Chondrocyte (in vitro differentiated cells): Measurements from ENCODE around the gene RREB1. TPM values are rescaled to one million over a fixed set of nuclear protein-coding genes. Genes with fewer than 3 reads are reported as not detected.

Source experiments
- DNase-seq: peaks from one replicate; pipeline ENCODE4 v3.0.0; 2021; ENCODE audit warnings: mixed read lengths, low spot score
- H3K27ac Mint-ChIP-seq: one replicate; pipeline ENCODE4 v1.8.0; 2021; ENCODE audit warnings: mild to moderate bottlenecking, moderate library complexity, mixed read lengths; ENCODE audit not compliant: unreplicated experiment
- H3K27me3 Mint-ChIP-seq: 2 replicates; pipeline ENCODE4 v1.8.0; 2021; ENCODE audit warnings: low read depth, mixed read lengths
- H3K36me3 Mint-ChIP-seq: 2 replicates; pipeline ENCODE4 v1.8.0; 2021; ENCODE audit warnings: low read depth, mixed read lengths
- H3K4me1 Mint-ChIP-seq: 2 replicates; pipeline ENCODE4 v1.8.0; 2021; ENCODE audit warnings: low read depth, mild to moderate bottlenecking, mixed read lengths
- H3K4me3 Mint-ChIP-seq: one replicate; pipeline ENCODE4 v1.8.0; 2021; ENCODE audit warnings: mild to moderate bottlenecking, moderate library complexity, mixed read lengths; ENCODE audit not compliant: unreplicated experiment
- H3K9me3 Mint-ChIP-seq: 2 replicates; pipeline ENCODE4 v1.8.0; 2021; ENCODE audit warnings: low read depth, mixed read lengths
- total RNA-seq: library from RNA; stranded (reverse); gene quantifications from 3 replicates; pipeline ENCODE4 v1.2.1, GENCODE V29; 2021
- TF ChIP-seq, protein P1 (sequence below): fragments of 200-600 bp; sonication (generic); IDR thresholded peaks from 2 replicates; pipeline ENCODE4 v1.5.0; 2021; ENCODE audit warnings: antibody characterized with exemption, mild to moderate bottlenecking, moderate library complexity

Gene RREB1
- total RNA-seq, 1 donor from 2014 or later: 28.4 TPM

DNA sequence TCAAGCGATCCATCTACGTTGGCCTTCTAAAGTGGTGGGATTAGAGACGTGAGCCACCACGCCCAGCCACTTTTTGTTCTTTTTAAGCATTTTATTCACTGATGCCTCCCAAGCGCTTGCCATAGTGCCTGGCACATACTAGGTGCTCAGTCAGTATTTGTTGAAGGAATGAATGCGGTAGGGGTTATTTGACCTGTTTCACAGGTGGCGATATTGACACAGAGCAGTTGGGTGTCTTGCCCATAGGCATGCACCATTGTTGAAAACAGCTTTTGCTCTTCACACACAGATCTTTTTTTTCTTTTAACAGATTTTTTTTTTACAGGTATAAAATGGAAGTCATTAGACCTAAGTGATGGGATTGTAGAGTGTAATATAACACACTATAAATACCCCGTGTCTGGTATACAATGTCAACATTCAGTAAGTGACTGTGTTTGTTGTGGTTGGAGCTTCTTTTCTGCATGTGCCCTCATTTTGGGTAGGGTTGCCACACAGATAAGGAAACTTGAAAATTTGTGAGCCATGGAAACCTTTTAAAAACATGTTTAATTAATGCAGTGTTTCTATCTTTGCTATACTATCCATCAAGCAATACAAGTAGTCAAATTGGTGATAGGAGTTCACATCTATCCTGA lies 24.8 kb downstream of the RREB1 start:
- peaks cover 19% of the 10 kb centered on the region for H3K4me1 Mint-ChIP-seq
- H3K27me3 Mint-ChIP-seq: no peaks in the 10 kb centered on the region
- no peak overlapping the region for H3K27ac Mint-ChIP-seq
- no peak for DNase-seq
- no peak overlapping the region for H3K4me3 Mint-ChIP-seq
- H3K9me3 Mint-ChIP-seq: no peaks in the 10 kb centered on the region
- H3K36me3 Mint-ChIP-seq: peaks cover 2% of the 10 kb centered on the region
- TF ChIP-seq, protein P1, sequence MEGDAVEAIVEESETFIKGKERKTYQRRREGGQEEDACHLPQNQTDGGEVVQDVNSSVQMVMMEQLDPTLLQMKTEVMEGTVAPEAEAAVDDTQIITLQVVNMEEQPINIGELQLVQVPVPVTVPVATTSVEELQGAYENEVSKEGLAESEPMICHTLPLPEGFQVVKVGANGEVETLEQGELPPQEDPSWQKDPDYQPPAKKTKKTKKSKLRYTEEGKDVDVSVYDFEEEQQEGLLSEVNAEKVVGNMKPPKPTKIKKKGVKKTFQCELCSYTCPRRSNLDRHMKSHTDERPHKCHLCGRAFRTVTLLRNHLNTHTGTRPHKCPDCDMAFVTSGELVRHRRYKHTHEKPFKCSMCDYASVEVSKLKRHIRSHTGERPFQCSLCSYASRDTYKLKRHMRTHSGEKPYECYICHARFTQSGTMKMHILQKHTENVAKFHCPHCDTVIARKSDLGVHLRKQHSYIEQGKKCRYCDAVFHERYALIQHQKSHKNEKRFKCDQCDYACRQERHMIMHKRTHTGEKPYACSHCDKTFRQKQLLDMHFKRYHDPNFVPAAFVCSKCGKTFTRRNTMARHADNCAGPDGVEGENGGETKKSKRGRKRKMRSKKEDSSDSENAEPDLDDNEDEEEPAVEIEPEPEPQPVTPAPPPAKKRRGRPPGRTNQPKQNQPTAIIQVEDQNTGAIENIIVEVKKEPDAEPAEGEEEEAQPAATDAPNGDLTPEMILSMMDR: no peak

DNA sequence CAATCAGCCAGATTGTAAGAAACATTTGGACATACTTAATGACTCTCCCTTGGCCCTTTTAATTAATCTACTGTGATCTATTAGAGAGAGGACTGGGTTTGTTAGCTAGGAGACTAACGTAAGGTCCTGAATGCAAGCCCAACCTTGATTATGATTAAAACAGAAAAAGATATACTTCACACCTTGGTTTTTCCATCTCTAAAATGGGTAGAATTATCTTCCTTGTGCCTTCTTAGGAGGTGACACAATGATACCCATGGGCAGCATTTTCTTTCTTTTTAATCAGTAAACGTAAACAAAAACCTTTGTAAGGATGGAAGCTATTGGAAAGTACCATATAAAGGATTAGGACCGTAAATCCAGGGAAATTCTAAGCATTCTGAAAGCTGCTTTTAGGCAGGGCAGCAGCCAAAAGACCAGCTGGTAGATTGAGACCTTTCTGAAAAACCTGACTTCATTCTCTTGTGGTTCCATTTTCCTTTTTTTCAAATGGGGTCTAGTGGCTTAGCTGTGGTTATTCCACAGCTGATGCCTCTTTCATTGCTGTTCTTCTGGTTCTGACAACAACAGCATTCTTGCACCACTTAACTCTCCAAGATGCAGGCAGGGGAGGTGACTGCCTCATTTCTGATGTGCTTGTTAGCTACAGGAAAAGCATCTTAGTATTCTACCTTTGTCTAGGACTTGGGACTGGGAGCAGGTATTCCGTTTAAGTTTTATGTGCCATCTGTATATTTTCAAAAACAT lies 27.4 kb downstream of the RREB1 start:
- DNase-seq: no peak
- TF ChIP-seq, protein P1: no peak
- no peak overlapping the region for H3K27ac Mint-ChIP-seq
- no peak overlapping the region for H3K4me3 Mint-ChIP-seq
- no peaks in the 10 kb centered on the region for H3K27me3 Mint-ChIP-seq
- no peaks in the 10 kb centered on the region for H3K36me3 Mint-ChIP-seq
- peaks cover 35% of the 10 kb centered on the region for H3K4me1 Mint-ChIP-seq
- no peaks in the 10 kb centered on the region for H3K9me3 Mint-ChIP-seq

DNA sequence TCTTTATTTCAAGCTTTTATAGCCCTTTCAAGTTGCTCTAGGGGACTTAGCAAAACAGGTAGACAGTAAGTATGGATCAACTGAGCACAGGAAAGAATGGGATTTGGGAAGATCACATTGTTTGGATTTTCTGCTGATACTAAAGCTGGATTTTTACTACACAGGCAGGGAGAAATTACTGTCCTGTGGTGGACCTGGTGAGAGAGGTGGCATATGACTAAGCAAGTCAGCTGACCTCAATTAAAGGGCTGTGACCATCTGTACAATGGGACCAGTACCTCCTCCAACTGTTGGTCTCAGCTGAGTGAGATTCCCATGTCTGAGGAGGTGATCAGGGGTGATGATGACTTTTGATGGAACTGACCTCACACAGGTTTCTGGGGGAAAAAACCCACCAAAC lies 28.0 kb downstream of the RREB1 start:
- Mint-ChIP-seq H3K4me3 (no peak overlapping the region), H3K9me3 (no peaks in the 10 kb centered on the region), H3K4me1 (peaks cover 36% of the 10 kb centered on the region), H3K27ac (no peak overlapping the region), H3K27me3 (no peaks in the 10 kb centered on the region), H3K36me3 (no peaks in the 10 kb centered on the region)
- TF ChIP-seq, protein P1: no peak
- DNase-seq: no peak

DNA sequence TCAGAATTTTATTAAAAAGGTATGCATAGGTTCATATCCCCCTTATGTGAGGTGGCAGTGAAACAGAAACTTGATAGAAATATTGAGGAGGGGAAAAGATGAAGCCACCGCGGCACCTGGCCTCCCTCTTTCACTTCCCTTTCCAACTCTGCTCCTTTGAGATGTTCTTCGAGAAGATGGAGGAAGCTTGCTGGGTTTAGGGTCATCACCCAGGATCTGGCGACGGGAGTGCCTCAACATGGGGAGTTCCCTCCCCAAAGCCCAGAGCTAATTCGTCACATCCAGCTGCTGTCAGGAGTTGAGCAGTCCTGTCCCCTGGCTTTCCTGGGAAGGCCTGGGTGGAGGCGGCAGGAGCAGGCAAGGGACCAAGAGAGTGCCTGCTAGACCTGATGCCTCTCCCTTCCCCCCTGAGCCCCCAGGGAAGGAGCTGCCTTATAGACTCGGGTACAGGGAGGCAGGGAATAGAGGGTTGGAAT lies 29.1 kb downstream of the RREB1 start:
- no peaks in the 10 kb centered on the region for H3K36me3 Mint-ChIP-seq
- H3K27ac Mint-ChIP-seq: peak overlapping the region; percentile 97
- peaks cover 45% of the 10 kb centered on the region for H3K4me1 Mint-ChIP-seq
- no peak for DNase-seq
- H3K4me3 Mint-ChIP-seq: no peak overlapping the region
- no peaks in the 10 kb centered on the region for H3K9me3 Mint-ChIP-seq
- TF ChIP-seq, protein P1: no peak
- H3K27me3 Mint-ChIP-seq: no peaks in the 10 kb centered on the region

DNA sequence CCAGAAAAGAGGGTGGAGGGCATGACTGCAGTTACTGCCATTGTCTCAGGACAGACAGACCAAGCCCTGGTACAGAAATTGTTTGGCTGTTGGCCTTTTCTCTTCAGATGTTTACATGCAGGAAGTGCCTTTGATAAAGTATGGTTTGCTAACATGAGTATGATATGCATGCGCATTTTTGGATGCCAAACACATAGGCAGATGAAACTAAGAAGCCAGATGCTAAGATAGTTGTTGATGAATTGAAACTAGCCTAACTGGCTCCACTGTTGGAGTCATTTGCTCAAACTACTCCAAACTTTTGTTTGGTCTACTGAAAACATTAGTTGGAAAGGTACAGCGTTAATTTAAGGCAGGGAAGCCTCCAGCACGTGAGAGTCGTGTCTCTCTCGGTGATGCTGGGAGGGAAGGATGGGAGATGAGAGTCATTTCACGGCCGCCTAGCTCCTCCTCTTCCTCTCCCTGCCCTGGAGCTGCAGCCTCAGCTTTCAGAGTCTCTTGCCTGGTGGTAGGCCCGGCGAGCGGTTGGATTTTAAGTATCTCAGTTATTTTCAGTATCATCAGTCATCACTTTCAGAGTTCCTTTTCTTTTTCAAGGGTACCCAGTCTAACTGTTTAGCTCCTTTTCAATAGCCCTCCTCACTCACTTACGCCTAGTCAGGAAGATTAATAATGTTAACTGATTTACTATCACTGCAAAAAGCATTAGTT lies 29.7 kb downstream of the RREB1 start:
- Mint-ChIP-seq H3K4me3 (peak overlapping the region; percentile 67), H3K9me3 (no peaks in the 10 kb centered on the region), H3K27me3 (no peaks in the 10 kb centered on the region), H3K27ac (peak overlapping the region; percentile 97), H3K36me3 (no peaks in the 10 kb centered on the region), H3K4me1 (peaks cover 45% of the 10 kb centered on the region)
- TF ChIP-seq, protein P1: no peak
- no peak for DNase-seq
